Esophagus muscularis mucosa (tissue), 4 donors: Measurements from ENCODE around the gene ZNF445. TPM values are rescaled to one million over a fixed set of nuclear protein-coding genes. Genes with fewer than 3 reads are reported as not detected.

Experiments
- DNase-seq: peaks from one replicate; pipeline ENCODE4 v3.0.0-alpha.2; 2017; ENCODE audit errors: extremely low spot score
- H3K27ac ChIP-seq, 4 donors: fragments of 200-600 bp; sonication (generic); replicated peaks in 1 of 4; 1 replicate in 3 of 4; 2 replicates in 1 of 4; pipeline ENCODE4 v1.5.1; 2016 to 2019; ENCODE audit warnings: mild to moderate bottlenecking in 1 of 4
- H3K27me3 ChIP-seq, 4 donors: fragments of 200-600 bp; sonication (generic); one replicate each; pipeline versions ENCODE4 v1.5.1 to v1.6.0; 2016 to 2019
- H3K36me3 ChIP-seq, 4 donors: fragments of 200-600 bp; sonication (generic); one replicate each; pipeline ENCODE4 v1.5.1; 2016 to 2019
- H3K4me1 ChIP-seq, 4 donors: fragments of 200-600 bp; sonication (generic); one replicate each; pipeline ENCODE4 v1.5.1; 2016 to 2019
- H3K4me3 ChIP-seq, 4 donors: fragments of 200-600 bp; sonication (generic); 1 replicate in 2 of 4; 2 replicates in 2 of 4; pipeline ENCODE4 v1.5.1; 2016 to 2019; ENCODE audit warnings: mild to moderate bottlenecking in 4 of 4, moderate library complexity in 1 of 4
- H3K9me3 ChIP-seq, 4 donors: fragments of 200-600 bp; sonication (generic); 1 replicate in 3 of 4; 2 replicates in 1 of 4; pipeline ENCODE4 v1.5.1; 2016 to 2019
- EP300 ChIP-seq: sonication (generic); formaldehyde crosslinking; IDR thresholded peaks from one replicate; pipeline ENCODE4 v1.6.1; 2017; ENCODE audit warnings: antibody characterized with exemption
- POLR2A ChIP-seq: fragments of 450-650 bp; IDR thresholded peaks from one replicate; pipeline ENCODE4 v1.6.1; 2017; ENCODE audit warnings: antibody characterized with exemption, moderate library complexity, mild to moderate bottlenecking, low read depth
- POLR2AphosphoS5 ChIP-seq, 2 donors: sonication (generic); formaldehyde crosslinking; IDR thresholded peaks; one replicate each; pipeline ENCODE4 v1.6.1; 2017; ENCODE audit warnings: antibody characterized with exemption in 2 of 2
- WGBS: methylation state at CpG from one replicate; pipeline ENCODE4 v1.1.5; 2018; 5-methylcytosine and 5-hydroxymethylcytosine counted together
- intact Hi-C: fragments of 100-400 bp; cut with DNase I; formaldehyde crosslinking; loops from one replicate; pipeline ENCODE4 v1.15.1; 2023
- total RNA-seq, 4 donors: library from RNA; depleted of rRNA; stranded (reverse); fragments of >200 nt; gene quantifications; one replicate each; pipeline versions ENCODE4 v1.1.0 to v1.2.1, GENCODE V29; 2016
- TF ChIP-seq, protein P1 (sequence below), 3 experiments: fragments of 200-600 bp in 2 of 3; fragments of 450-650 bp in 1 of 3; sonication (generic) in 2 of 3; IDR thresholded peaks; one replicate each; pipeline ENCODE4 v1.5.1; 2017 to 2019; ENCODE audit warnings: antibody characterized with exemption in 3 of 3, mild to moderate bottlenecking in 2 of 3, moderate library complexity in 1 of 3

The ZNF445 gene
- total RNA-seq, 4 donors from 2014 or later = 6.5 to 11.9 (median 10.1) TPM

GRCh38 chr3:44416031-44417030 lies 61.1 kb downstream of the ZNF445 start:
- peak; percentile 90 for DNase-seq
- 97% methylated on average over 5 of the region's 11 CpGs for WGBS
- Histone ChIP-seq H3K27me3 (peaks cover 0 to 7% (median 0%) of the 10 kb centered on the region in 4 donors), H3K36me3 (no peaks in the 10 kb centered on the region), H3K4me1 (no peaks in the 10 kb centered on the region), H3K27ac (no peak overlapping the region), H3K4me3 (no peak overlapping the region), H3K9me3 (no peaks in the 10 kb centered on the region)
- no peak for TF ChIP-seq POLR2AphosphoS5 (IDR thresholded peaks at IDR 0.05)
- TF ChIP-seq POLR2A = no peak
- TF ChIP-seq, protein P1, sequence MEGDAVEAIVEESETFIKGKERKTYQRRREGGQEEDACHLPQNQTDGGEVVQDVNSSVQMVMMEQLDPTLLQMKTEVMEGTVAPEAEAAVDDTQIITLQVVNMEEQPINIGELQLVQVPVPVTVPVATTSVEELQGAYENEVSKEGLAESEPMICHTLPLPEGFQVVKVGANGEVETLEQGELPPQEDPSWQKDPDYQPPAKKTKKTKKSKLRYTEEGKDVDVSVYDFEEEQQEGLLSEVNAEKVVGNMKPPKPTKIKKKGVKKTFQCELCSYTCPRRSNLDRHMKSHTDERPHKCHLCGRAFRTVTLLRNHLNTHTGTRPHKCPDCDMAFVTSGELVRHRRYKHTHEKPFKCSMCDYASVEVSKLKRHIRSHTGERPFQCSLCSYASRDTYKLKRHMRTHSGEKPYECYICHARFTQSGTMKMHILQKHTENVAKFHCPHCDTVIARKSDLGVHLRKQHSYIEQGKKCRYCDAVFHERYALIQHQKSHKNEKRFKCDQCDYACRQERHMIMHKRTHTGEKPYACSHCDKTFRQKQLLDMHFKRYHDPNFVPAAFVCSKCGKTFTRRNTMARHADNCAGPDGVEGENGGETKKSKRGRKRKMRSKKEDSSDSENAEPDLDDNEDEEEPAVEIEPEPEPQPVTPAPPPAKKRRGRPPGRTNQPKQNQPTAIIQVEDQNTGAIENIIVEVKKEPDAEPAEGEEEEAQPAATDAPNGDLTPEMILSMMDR (IDR thresholded peaks at IDR 0.05) = no peak
- intact Hi-C loops = no loop called here

- intact Hi-C loops = no loop called here
- H3K9me3 ChIP-seq = no peaks in the 10 kb centered on the region
- no peak overlapping the region for H3K27ac ChIP-seq
- H3K27me3 ChIP-seq = no peaks in the 10 kb centered on the region
- 91% methylated on average over 11 of the region's 11 CpGs for WGBS
- no peaks in the 10 kb centered on the region for H3K36me3 ChIP-seq
- no peak overlapping the region for H3K4me3 ChIP-seq
- peak; percentile 42 for DNase-seq
- no peaks in the 10 kb centered on the region for H3K4me1 ChIP-seq
- TF ChIP-seq EP300 (no peak), POLR2AphosphoS5 (IDR thresholded peaks at IDR 0.05) (no peak), POLR2A (no peak)
- TF ChIP-seq, protein P1 (IDR thresholded peaks at IDR 0.05) = no peak
Measured at GRCh38 chr3:44415421-44415820, 62.0 kb downstream of the ZNF445 start.

DNA sequence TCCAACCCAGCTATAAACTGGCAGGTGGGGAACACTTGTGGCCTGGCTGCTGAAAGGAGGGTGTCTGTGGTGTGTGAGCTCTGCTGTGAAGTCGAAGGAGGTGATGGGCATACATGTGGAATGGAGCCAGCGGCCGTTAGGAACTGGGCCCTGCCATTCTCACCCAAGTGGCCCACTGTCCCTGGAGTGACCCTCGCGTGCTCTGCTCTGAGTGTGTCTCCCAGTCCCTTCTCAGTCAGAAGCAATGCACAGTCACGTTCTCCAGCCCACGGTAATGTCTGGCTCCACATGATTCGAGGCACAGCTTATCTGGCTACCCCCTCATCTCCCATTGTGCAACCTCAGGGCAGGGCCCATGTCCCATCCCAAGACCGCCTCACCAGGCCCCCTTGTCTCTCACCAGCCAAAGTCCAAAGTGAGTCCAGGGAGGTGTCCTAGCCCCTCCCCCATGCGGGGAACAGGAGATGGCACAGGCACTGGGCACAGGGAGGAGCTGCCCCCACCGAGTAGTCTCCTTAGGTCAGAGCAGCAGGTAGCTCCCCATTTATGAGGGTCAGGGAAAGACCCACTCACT lies 62.9 kb downstream of the ZNF445 start:
- Histone ChIP-seq H3K4me1 (no peaks in the 10 kb centered on the region), H3K27me3 (no peaks in the 10 kb centered on the region), H3K4me3 (no peak overlapping the region), H3K9me3 (no peaks in the 10 kb centered on the region), H3K27ac (no peak overlapping the region), H3K36me3 (peaks cover 0 to 2% (median 1%) of the 10 kb centered on the region in 4 donors)
- no peak for TF ChIP-seq EP300
- intact Hi-C loops = no loop called here
- WGBS = 87% methylated on average over 8 of the region's 11 CpGs
- peak; percentile 68 for DNase-seq

DNA sequence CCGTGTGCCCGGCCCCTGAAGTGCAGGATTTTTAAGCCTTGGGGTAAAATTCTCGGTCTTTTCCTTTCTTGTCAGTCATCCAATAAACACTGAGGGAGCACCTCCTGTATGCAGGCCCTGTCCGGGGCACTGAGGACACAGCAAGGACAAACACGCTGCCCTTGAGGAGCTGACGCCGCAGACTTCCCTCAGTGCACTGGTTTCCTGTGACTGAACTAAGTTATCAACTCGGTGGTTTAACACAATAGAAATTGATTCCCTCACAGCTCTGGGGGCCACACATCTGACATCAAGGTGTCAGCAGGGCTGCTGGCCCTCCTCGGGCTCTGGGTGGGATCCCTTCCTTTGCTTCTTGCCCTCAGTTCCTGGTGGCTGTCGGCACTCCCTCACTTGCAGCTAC lies 65.1 kb downstream of the ZNF445 start:
- H3K9me3 ChIP-seq = no peaks in the 10 kb centered on the region
- H3K27me3 ChIP-seq = no peaks in the 10 kb centered on the region
- H3K4me3 ChIP-seq = no peak overlapping the region
- H3K36me3 ChIP-seq = peaks cover 0 to 10% (median 5%) of the 10 kb centered on the region in 4 donors
- 67% methylated on average over 8 of the region's 10 CpGs for WGBS
- TF ChIP-seq, protein P1 (IDR thresholded peaks at IDR 0.05) = no peak
- TF ChIP-seq EP300 (no peak), POLR2AphosphoS5 (IDR thresholded peaks at IDR 0.05) (no peak), POLR2A (no peak)
- no peak for DNase-seq
- intact Hi-C loops = no loop called here
- H3K27ac ChIP-seq = no peak overlapping the region
- no peaks in the 10 kb centered on the region for H3K4me1 ChIP-seq

- no peak for TF ChIP-seq POLR2A
- no peak for TF ChIP-seq POLR2AphosphoS5 (IDR thresholded peaks at IDR 0.05)
- no peak overlapping the region for H3K27ac ChIP-seq
- peaks cover 0 to 13% (median 8%) of the 10 kb centered on the region in 4 donors for H3K36me3 ChIP-seq
- intact Hi-C loops = no loop called here
- no peak overlapping the region for H3K4me3 ChIP-seq
- DNase-seq = no peak
- H3K9me3 ChIP-seq = no peaks in the 10 kb centered on the region
- H3K27me3 ChIP-seq = no peaks in the 10 kb centered on the region
- H3K4me1 ChIP-seq = no peaks in the 10 kb centered on the region
- WGBS = 82% methylated on average over 5 of the region's 11 CpGs
Measured at GRCh38 chr3:44411031-44411645, 66.3 kb downstream of the ZNF445 start.
